ENCODE results near the gene EML4. TPM values are rescaled to one million over a fixed set of nuclear protein-coding genes. Genes with fewer than 3 reads are reported as not detected.
A peak's percentile ranks its signal among the peaks of the same experiment; 100 is the strongest.

The EML4 gene
- polyA plus RNA-seq, 1 of the 3 experiments (the other 2 are of a cell fraction) = 35.0 TPM

DNA sequence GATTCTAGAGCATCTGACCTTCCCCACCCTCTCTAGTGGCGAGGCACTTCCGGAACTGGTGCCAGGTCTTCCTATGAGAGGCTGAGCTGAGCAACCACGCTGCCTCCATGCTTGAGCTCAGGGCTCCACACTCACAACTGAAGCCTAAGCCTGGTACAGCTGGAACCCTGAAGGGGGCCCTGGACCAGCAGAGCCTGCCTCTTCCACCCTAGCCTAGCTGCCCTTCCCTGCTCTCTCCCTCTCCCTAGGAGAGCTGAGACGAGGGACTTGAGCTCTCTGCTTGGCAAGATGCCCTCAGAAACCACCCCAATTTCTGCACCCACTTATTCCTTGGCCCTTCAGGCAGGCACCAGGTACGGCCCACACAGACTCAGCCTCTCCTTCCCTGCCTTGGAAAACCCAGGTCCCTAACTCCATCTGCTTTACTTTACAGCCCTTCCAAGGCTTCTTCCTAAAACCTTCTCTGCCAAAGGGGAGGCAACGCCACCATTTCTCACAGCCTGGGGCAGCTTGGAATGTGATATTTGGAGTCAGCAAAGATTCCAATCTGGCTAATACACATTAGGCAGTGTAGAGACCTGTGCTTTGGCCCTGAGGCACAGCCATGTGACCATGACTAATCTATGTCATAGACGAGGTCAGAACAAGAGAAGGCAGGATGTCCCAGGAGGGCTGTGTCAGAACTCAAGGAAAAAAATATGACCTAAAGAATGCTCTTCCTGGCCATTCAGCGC is 173.1 kb downstream of the EML4 start:
- 49% methylated on average over 5 of the region's 8 CpGs for WGBS (ENCODE audit: low lambda C conversion rate)
- H3K4me3 ChIP-seq (ENCODE audit: low read depth in 2 of 2, low read length in 1 of 2) = no peak overlapping the region
- peak; percentile 58 for DNase-seq
- no peaks in the 10 kb centered on the region for H3K9me2 ChIP-seq
- peaks cover 77% of the 10 kb centered on the region for H3K79me2 ChIP-seq (ENCODE audit: insufficient read depth)
- H3K36me3 ChIP-seq (replicated peaks in 1 of 2; ENCODE audit: control insufficient read depth in 1 of 2, insufficient read depth in 2 of 2, low read length in 1 of 2) = peaks cover 19 to 33% of the 10 kb centered on the region in 2 experiments
- peaks cover 10% of the 10 kb centered on the region for H3F3A ChIP-seq (replicated peaks; ENCODE audit: insufficient read depth)
- H3K27ac ChIP-seq (ENCODE audit: low read depth in 2 of 2, low read length in 1 of 2) = peak overlapping the region; percentile 41 to 92; a peak in 3 of 4 replicates
- H3K9me3 ChIP-seq = no peaks in the 10 kb centered on the region
- H4K20me1 ChIP-seq (ENCODE audit: insufficient read depth) = no peaks in the 10 kb centered on the region; the same call in 1 of the 2 replicates
- ChIA-PET POLR2A (interaction anchor here (1.0 kb wide), 1 partner anchor 14 kb away, joined by 3 read pairs; no protein-coding TSS in a partner anchor), CTCF (interaction anchor here (1.2 to 4.5 kb wide), 7 partner anchors 13 to 489 kb away, joined by 3 to 28 read pairs (median 10); partner anchors contain the start of gene COX7A2L)
- peak overlapping the region; percentile 62 for H3K4me2 ChIP-seq
- no peak overlapping the region for H2AFZ ChIP-seq (ENCODE audit: low read depth)
- no peaks in the 10 kb centered on the region for H3K27me3 ChIP-seq (ENCODE audit: insufficient read depth)
- peak overlapping the region; percentile 35; the same call in 1 of the 2 replicates for H3K9ac ChIP-seq
- peaks cover 17 to 19% of the 10 kb centered on the region in 2 experiments; a peak in 3 of 4 replicates for H3K4me1 ChIP-seq (ENCODE audit: control insufficient read depth in 1 of 2, insufficient read depth in 2 of 2, low read depth in 1 of 2, low read length in 1 of 2)
- TF ChIP-seq RXRA (IDR thresholded peaks at IDR 0.05; ENCODE audit: borderline replicate concordance, low read depth) = peak; percentile 37; the same call in 1 of the 2 replicates
- TF ChIP-seq, protein P1, sequence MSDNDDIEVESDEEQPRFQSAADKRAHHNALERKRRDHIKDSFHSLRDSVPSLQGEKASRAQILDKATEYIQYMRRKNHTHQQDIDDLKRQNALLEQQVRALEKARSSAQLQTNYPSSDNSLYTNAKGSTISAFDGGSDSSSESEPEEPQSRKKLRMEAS (IDR thresholded peaks at IDR 0.05; ENCODE audit: low read depth) = peak; percentile 86
- 0 out of 2 replicates have a peak, but pooled peaks have one; percentile 31 for TF ChIP-seq TAF1 (IDR thresholded peaks at IDR 0.05; ENCODE audit: borderline replicate concordance, low read depth, low read length)
- TF ChIP-seq YY1 (IDR thresholded peaks at IDR 0.05; ENCODE audit: low read depth) = peak; percentile 37; the same call in 1 of the 2 replicates
- TF ChIP-seq GABPA (IDR thresholded peaks at IDR 0.05; ENCODE audit: low read depth) = no peak
- TF ChIP-seq POLR2AphosphoS5 (IDR thresholded peaks at IDR 0.05; ENCODE audit: low read depth, low read length) = no peak
- TF ChIP-seq, protein P2, sequence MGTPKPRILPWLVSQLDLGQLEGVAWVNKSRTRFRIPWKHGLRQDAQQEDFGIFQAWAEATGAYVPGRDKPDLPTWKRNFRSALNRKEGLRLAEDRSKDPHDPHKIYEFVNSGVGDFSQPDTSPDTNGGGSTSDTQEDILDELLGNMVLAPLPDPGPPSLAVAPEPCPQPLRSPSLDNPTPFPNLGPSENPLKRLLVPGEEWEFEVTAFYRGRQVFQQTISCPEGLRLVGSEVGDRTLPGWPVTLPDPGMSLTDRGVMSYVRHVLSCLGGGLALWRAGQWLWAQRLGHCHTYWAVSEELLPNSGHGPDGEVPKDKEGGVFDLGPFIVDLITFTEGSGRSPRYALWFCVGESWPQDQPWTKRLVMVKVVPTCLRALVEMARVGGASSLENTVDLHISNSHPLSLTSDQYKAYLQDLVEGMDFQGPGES (IDR thresholded peaks at IDR 0.05; ENCODE audit: low read depth, low read length) = no peak
- TF ChIP-seq TCF12 (IDR thresholded peaks at IDR 0.05) = peak; percentile 73
- TF ChIP-seq, protein P3, sequence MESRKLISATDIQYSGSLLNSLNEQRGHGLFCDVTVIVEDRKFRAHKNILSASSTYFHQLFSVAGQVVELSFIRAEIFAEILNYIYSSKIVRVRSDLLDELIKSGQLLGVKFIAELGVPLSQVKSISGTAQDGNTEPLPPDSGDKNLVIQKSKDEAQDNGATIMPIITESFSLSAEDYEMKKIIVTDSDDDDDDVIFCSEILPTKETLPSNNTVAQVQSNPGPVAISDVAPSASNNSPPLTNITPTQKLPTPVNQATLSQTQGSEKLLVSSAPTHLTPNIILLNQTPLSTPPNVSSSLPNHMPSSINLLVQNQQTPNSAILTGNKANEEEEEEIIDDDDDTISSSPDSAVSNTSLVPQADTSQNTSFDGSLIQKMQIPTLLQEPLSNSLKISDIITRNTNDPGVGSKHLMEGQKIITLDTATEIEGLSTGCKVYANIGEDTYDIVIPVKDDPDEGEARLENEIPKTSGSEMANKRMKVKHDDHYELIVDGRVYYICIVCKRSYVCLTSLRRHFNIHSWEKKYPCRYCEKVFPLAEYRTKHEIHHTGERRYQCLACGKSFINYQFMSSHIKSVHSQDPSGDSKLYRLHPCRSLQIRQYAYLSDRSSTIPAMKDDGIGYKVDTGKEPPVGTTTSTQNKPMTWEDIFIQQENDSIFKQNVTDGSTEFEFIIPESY (IDR thresholded peaks at IDR 0.05; ENCODE audit: borderline replicate concordance, low read depth) = no peak
- no peak for TF ChIP-seq MEF2A (IDR thresholded peaks at IDR 0.05; ENCODE audit: borderline replicate concordance, low read depth)
- no peak for TF ChIP-seq GATA2 (CRISPR knock-in tag; IDR thresholded peaks at IDR 0.05)
- TF ChIP-seq SIN3A (IDR thresholded peaks at IDR 0.05; ENCODE audit: borderline replicate concordance, low read depth, low read length) = 0 out of 2 replicates have a peak, but pooled peaks have one; percentile 39
- TF ChIP-seq FOSL2 (IDR thresholded peaks at IDR 0.05; ENCODE audit: borderline replicate concordance, low read depth) = peak; percentile 66; the same call in 1 of the 2 replicates
- no peak for TF ChIP-seq RAD21 (IDR thresholded peaks at IDR 0.05; ENCODE audit: low read length)
- TF ChIP-seq NFIC (IDR thresholded peaks at IDR 0.05; ENCODE audit: borderline replicate concordance) = peak; percentile 57; the same call in 1 of the 2 replicates
- no peak for TF ChIP-seq EZH2phosphoT487 (IDR thresholded peaks at IDR 0.05; ENCODE audit: borderline replicate concordance, low read depth)
- TF ChIP-seq CHD2 (IDR thresholded peaks at IDR 0.05; ENCODE audit: low read length, partially characterized antibody) = no peak
- TF ChIP-seq RFX5 (IDR thresholded peaks at IDR 0.05; ENCODE audit: low read length) = no peak
- TF ChIP-seq, protein P4, sequence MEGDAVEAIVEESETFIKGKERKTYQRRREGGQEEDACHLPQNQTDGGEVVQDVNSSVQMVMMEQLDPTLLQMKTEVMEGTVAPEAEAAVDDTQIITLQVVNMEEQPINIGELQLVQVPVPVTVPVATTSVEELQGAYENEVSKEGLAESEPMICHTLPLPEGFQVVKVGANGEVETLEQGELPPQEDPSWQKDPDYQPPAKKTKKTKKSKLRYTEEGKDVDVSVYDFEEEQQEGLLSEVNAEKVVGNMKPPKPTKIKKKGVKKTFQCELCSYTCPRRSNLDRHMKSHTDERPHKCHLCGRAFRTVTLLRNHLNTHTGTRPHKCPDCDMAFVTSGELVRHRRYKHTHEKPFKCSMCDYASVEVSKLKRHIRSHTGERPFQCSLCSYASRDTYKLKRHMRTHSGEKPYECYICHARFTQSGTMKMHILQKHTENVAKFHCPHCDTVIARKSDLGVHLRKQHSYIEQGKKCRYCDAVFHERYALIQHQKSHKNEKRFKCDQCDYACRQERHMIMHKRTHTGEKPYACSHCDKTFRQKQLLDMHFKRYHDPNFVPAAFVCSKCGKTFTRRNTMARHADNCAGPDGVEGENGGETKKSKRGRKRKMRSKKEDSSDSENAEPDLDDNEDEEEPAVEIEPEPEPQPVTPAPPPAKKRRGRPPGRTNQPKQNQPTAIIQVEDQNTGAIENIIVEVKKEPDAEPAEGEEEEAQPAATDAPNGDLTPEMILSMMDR (IDR thresholded peaks at IDR 0.05) = no peak
- TF ChIP-seq, protein P5, sequence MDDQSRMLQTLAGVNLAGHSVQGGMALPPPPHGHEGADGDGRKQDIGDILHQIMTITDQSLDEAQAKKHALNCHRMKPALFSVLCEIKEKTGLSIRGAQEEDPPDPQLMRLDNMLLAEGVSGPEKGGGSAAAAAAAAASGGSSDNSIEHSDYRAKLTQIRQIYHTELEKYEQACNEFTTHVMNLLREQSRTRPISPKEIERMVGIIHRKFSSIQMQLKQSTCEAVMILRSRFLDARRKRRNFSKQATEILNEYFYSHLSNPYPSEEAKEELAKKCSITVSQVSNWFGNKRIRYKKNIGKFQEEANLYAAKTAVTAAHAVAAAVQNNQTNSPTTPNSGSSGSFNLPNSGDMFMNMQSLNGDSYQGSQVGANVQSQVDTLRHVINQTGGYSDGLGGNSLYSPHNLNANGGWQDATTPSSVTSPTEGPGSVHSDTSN (IDR thresholded peaks at IDR 0.05) = peak; percentile 42; the same call in 1 of the 2 replicates
- TF ChIP-seq, protein P6, sequence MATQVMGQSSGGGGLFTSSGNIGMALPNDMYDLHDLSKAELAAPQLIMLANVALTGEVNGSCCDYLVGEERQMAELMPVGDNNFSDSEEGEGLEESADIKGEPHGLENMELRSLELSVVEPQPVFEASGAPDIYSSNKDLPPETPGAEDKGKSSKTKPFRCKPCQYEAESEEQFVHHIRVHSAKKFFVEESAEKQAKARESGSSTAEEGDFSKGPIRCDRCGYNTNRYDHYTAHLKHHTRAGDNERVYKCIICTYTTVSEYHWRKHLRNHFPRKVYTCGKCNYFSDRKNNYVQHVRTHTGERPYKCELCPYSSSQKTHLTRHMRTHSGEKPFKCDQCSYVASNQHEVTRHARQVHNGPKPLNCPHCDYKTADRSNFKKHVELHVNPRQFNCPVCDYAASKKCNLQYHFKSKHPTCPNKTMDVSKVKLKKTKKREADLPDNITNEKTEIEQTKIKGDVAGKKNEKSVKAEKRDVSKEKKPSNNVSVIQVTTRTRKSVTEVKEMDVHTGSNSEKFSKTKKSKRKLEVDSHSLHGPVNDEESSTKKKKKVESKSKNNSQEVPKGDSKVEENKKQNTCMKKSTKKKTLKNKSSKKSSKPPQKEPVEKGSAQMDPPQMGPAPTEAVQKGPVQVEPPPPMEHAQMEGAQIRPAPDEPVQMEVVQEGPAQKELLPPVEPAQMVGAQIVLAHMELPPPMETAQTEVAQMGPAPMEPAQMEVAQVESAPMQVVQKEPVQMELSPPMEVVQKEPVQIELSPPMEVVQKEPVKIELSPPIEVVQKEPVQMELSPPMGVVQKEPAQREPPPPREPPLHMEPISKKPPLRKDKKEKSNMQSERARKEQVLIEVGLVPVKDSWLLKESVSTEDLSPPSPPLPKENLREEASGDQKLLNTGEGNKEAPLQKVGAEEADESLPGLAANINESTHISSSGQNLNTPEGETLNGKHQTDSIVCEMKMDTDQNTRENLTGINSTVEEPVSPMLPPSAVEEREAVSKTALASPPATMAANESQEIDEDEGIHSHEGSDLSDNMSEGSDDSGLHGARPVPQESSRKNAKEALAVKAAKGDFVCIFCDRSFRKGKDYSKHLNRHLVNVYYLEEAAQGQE (IDR thresholded peaks at IDR 0.05; ENCODE audit: low read depth, low read length) = no peak
- peak; percentile 65; the same call in 1 of the 2 replicates for TF ChIP-seq JUND (IDR thresholded peaks at IDR 0.05)

Measured in SK-N-SH (cell line).